PFSK-1 (cell line): ENCODE data around the gene ZFAND6.

Experiments used
- FOXP2 ChIP-seq: optimal IDR thresholded peaks from 2 replicates; pipeline ENCODE3; 2011; ENCODE audit warnings: borderline replicate concordance, control low read depth, inconsistent platforms; ENCODE audit not compliant: insufficient read depth; ENCODE audit errors: extremely low read length, extremely low read depth
- POLR2AphosphoS5 ChIP-seq: IDR thresholded peaks from 2 replicates; pipeline ENCODE4 v1.6.1; 2012; ENCODE audit warnings: low read depth, mild to moderate bottlenecking, control low read depth, low read length, moderate library complexity
- SIN3A ChIP-seq: IDR thresholded peaks from 2 replicates; pipeline ENCODE4 v1.6.1; 2012; ENCODE audit warnings: mild to moderate bottlenecking, low read length, moderate library complexity, borderline replicate concordance; ENCODE audit not compliant: insufficient read depth
- TAF1 ChIP-seq: IDR thresholded peaks from 2 replicates; pipeline ENCODE4 v1.6.1; 2012; ENCODE audit warnings: low read length, control low read depth, borderline replicate concordance; ENCODE audit not compliant: insufficient read depth
- TF ChIP-seq, protein P1 (sequence below), 2 experiments: IDR thresholded peaks; 2 replicates each; pipeline versions ENCODE4 v1.6.1 to v1.8.0; 2011 to 2012; ENCODE audit warnings: low read depth in 2 of 2, low read length in 2 of 2, control low read depth in 1 of 2, inconsistent platforms in 1 of 2, mild to moderate bottlenecking in 1 of 2, moderate library complexity in 1 of 2; ENCODE audit not compliant: insufficient read depth in 1 of 2

Gene ZFAND6

DNA sequence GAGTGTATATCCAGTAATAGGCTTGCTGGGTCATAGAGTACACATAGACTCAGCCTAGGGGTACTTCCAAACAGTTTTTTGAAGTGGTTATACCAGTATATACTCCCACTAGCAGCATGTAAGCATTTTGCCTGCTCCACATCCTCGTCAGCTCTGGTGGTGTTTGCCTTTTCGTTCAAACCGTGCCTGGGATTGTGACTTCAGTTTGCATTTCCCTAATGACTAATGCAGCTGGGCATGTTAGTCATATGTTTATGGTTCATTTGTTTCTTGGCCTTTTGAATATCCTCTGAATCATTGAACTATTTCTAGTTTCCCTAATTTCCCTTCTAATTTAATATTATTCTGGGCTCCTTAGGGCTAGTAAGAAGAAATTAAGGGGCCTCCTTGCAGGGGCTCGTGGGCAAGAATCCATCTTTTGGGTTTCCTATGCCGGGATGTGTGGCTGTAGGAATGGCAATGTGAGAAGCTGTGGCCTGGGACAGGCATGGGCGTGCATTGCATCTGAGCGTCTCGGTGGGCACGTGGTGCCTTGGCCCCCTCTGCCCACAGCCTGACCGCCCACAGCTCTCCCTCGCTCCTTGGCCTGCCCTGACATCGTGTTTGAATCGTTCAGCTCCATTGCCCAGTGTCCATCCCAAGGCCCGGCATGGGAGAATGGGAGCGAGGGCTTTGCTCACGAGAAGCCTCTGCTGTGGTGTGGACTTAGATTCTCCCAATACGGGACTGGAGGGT is 119.7 kb downstream of the ZFAND6 start:
- TF ChIP-seq TAF1, result no peak
- TF ChIP-seq, protein P1, sequence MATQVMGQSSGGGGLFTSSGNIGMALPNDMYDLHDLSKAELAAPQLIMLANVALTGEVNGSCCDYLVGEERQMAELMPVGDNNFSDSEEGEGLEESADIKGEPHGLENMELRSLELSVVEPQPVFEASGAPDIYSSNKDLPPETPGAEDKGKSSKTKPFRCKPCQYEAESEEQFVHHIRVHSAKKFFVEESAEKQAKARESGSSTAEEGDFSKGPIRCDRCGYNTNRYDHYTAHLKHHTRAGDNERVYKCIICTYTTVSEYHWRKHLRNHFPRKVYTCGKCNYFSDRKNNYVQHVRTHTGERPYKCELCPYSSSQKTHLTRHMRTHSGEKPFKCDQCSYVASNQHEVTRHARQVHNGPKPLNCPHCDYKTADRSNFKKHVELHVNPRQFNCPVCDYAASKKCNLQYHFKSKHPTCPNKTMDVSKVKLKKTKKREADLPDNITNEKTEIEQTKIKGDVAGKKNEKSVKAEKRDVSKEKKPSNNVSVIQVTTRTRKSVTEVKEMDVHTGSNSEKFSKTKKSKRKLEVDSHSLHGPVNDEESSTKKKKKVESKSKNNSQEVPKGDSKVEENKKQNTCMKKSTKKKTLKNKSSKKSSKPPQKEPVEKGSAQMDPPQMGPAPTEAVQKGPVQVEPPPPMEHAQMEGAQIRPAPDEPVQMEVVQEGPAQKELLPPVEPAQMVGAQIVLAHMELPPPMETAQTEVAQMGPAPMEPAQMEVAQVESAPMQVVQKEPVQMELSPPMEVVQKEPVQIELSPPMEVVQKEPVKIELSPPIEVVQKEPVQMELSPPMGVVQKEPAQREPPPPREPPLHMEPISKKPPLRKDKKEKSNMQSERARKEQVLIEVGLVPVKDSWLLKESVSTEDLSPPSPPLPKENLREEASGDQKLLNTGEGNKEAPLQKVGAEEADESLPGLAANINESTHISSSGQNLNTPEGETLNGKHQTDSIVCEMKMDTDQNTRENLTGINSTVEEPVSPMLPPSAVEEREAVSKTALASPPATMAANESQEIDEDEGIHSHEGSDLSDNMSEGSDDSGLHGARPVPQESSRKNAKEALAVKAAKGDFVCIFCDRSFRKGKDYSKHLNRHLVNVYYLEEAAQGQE (IDR thresholded peaks at IDR 0.05; ENCODE audit: insufficient read depth in 1 of 2, low read depth in 2 of 2, low read length in 2 of 2), result no peak

DNA sequence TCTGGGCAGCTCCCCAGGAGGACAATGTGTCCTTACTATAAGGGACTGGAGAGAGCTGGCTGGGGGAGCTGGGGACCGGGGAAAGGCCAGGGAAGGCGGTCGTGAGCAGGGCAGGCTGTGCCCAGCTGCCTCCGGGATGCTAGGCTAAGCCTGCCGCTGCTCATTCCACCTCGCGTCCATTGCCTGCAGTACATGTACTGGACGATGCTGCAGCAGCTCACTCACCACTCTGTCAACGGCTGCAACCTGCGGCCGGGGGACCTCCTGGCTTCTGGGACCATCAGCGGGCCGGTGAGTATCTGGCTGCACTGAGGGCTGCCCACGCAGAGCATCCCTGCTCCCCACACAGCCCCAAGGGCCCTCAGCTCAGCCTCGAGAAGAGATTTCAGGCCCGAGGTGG is 120.5 kb downstream of the ZFAND6 start:
- TF ChIP-seq FOXP2, result no peak
- TF ChIP-seq SIN3A, result no peak
- no peak for TF ChIP-seq TAF1

DNA sequence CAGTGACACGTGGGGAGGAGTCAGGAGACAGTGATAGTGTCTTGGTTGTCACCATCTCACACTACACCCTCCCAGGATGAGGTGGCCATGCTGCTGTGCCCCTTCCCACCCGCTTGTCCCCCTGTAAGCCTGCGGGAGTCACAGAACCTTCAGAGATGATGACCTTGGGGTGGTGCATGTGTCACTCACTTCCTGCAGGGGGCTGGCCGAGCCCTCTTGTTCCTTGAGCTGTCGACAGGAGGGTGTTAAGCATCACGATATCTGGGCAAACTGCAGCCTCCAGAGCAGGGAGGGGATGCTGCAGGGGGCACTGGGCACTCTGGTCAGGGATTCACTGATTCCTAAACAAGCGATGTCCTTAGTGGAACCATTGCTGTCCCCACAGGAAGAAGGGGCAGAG is 121.0 kb downstream of the ZFAND6 start:
- TF ChIP-seq POLR2AphosphoS5, result no peak
- TF ChIP-seq FOXP2, result no peak
- TF ChIP-seq, protein P1 (IDR thresholded peaks at IDR 0.05; ENCODE audit: insufficient read depth in 1 of 2, low read depth in 2 of 2, low read length in 2 of 2), result no peak
- no peak for TF ChIP-seq TAF1

DNA sequence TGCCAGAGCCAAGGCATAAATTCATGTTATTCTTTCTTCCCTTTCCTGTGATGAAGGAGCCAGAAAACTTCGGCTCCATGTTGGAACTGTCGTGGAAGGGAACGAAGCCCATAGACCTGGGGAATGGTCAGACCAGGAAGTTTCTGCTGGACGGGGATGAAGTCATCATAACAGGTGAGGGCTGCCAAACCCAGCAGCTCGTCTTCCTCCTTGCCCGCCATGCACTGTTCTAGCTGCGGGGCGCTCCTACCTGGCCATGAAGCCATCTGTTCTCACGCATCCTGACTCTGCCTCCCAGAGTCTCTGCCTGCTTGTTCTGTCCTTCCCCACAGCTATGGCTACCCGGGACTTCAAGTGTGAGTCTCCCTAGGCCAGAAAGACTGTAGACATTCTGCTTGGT is 121.5 kb downstream of the ZFAND6 start:
- no peak for TF ChIP-seq SIN3A
- no peak for TF ChIP-seq POLR2AphosphoS5
- TF ChIP-seq FOXP2, result no peak
- TF ChIP-seq, protein P1 (IDR thresholded peaks at IDR 0.05; ENCODE audit: insufficient read depth in 1 of 2, low read depth in 2 of 2, low read length in 2 of 2), result no peak
- TF ChIP-seq TAF1, result no peak

DNA sequence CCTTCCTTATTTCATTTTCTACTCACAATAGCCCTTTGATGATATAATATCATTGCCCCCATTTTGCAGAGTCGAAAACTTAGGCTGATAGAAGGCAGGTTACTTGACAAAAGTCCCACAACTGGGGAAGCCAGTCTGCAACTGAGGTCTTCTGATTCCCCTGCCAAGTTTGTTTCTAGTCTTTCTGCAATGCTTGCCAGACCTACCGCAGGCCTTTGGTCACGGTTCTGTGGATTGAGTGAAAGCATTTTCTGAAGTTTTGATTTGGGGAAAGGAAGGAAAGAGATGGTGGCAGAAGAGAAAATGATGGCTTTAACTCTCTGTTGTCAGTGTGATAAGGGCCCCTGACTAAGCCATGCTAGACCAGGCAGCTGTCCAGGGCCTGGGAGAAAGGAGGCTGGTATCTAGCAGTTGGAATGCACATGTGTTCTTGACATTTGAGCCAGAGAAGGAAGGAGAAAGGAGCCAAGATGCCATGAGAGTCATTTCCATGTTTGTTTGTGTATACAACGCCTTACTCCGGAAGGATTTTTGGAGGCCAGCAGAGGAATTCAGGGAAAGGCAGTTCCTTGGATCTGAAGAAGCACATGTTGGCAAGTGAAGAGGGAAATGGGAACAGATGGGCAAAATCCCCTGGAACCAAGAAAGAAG is 123.3 kb downstream of the ZFAND6 start:
- no peak for TF ChIP-seq TAF1
- TF ChIP-seq, protein P1 (IDR thresholded peaks at IDR 0.05; ENCODE audit: insufficient read depth in 1 of 2, low read depth in 2 of 2, low read length in 2 of 2), result no peak
- TF ChIP-seq FOXP2, result no peak
- no peak for TF ChIP-seq POLR2AphosphoS5
- TF ChIP-seq SIN3A, result no peak
